Fibroblast of lung (primary cell): ENCODE data around the gene TMEM256.

Experiments
- CTCF ChIP-seq, 2 donors: IDR thresholded peaks in 1 of 2; conservative IDR thresholded peaks in 1 of 2; 1 replicate in 1 of 2; 2 replicates in 1 of 2; pipeline ENCODE4 v1.5.1; 2011 to 2012; ENCODE audit warnings: low read length in 2 of 2, control low read depth in 1 of 2, inconsistent platforms in 1 of 2, low read depth in 1 of 2, mild to moderate bottlenecking in 1 of 2
- EZH2 ChIP-seq: IDR thresholded peaks from 2 replicates; pipeline ENCODE4 v1.5.1; 2012; ENCODE audit warnings: low read length, control low read depth, mild to moderate bottlenecking; ENCODE audit errors: missing control alignments

GRCh38 chr17:7427549-7427948, 23.7 kb upstream of the TMEM256 start:
- no peak for TF ChIP-seq CTCF (conservative IDR thresholded peaks at IDR 0.05 in 1 of 2, IDR thresholded peaks at IDR 0.05 in 1 of 2; ENCODE audit: low read depth in 1 of 2, low read length in 2 of 2)
- no peak for TF ChIP-seq EZH2
